OCI-LY3 (cell line): ENCODE data around the gene HEMK1.

Experiments
- CTCF ChIP-seq: fragments of 200-600, 300-600 bp; sonication (generic); IDR thresholded peaks from 2 replicates; pipeline ENCODE4 v1.5.1; 2014; ENCODE audit warnings: antibody characterized with exemption, low read length, low read depth
- EZH2phosphoT487 ChIP-seq: fragments of 200-600 bp; shearing (Covaris generic); IDR thresholded peaks from 2 replicates; pipeline ENCODE4 v1.6.1; 2018; ENCODE audit warnings: antibody characterized with exemption, mixed run types, low read depth

GRCh38 chr3:50633230-50633790, 64.0 kb downstream of the HEMK1 start:
- no peak for TF ChIP-seq CTCF
- TF ChIP-seq EZH2phosphoT487: no peak
